GM23248 (cell line): ENCODE results near the gene APP. TPM values are rescaled to one million over a fixed set of nuclear protein-coding genes. Genes with fewer than 3 reads are reported as not detected.

ENCODE experiments used
- DNase-seq: peaks from one replicate; pipeline ENCODE4 v3.0.0-alpha.2; 2015
- H2AFZ ChIP-seq: fragments of 200-600 bp; sonication (generic); 2 replicates; pipeline ENCODE4 v1.6.1; 2016; ENCODE audit warnings: antibody characterized with exemption
- H3F3A ChIP-seq: fragments of 200-600 bp; sonication (generic); 2 replicates; pipeline ENCODE4 v1.6.1; 2016; ENCODE audit warnings: mild to moderate bottlenecking, antibody characterized with exemption, mixed run types; ENCODE audit not compliant: insufficient read depth
- H3K27ac ChIP-seq: fragments of 200-600 bp; sonication (generic); 2 replicates; pipeline ENCODE4 v1.5.1; 2016; ENCODE audit warnings: mild to moderate bottlenecking
- H3K27me3 ChIP-seq: fragments of 200-600 bp; sonication (generic); replicated peaks from 2 replicates; pipeline ENCODE4 v1.6.1; 2016; ENCODE audit warnings: mild to moderate bottlenecking; ENCODE audit not compliant: insufficient read depth
- H3K36me3 ChIP-seq: fragments of 200-600 bp; sonication (generic); 2 replicates; pipeline ENCODE4 v1.6.1; 2016; ENCODE audit warnings: low read depth, mild to moderate bottlenecking
- H3K4me1 ChIP-seq: fragments of 200-600 bp; sonication (generic); 2 replicates; pipeline ENCODE4 v1.6.1; 2016; ENCODE audit warnings: mild to moderate bottlenecking; ENCODE audit not compliant: insufficient read depth
- H3K4me2 ChIP-seq: fragments of 200-600 bp; sonication (generic); one replicate; pipeline ENCODE4 v1.6.1; 2016; ENCODE audit warnings: mild to moderate bottlenecking; ENCODE audit not compliant: unreplicated experiment
- H3K4me3 ChIP-seq: fragments of 200-600 bp; sonication (generic); 2 replicates; pipeline ENCODE4 v1.5.1; 2016; ENCODE audit warnings: mild to moderate bottlenecking
- H3K79me2 ChIP-seq: fragments of 200-600 bp; sonication (generic); 2 replicates; pipeline ENCODE4 v1.6.1; 2016; ENCODE audit warnings: mild to moderate bottlenecking; ENCODE audit not compliant: insufficient read depth
- H3K9ac ChIP-seq: fragments of 200-600 bp; sonication (generic); 2 replicates; pipeline ENCODE4 v1.6.1; 2016; ENCODE audit warnings: mild to moderate bottlenecking
- H3K9me2 ChIP-seq: fragments of 200-600 bp; sonication (generic); 2 replicates; pipeline ENCODE4 v1.6.1; 2016; ENCODE audit warnings: mixed run types, mild to moderate bottlenecking, moderate library complexity; ENCODE audit not compliant: insufficient read depth
- H3K9me3 ChIP-seq: fragments of 200-600 bp; sonication (generic); one replicate; pipeline ENCODE4 v1.6.1; 2017; ENCODE audit warnings: low read depth
- H4K20me1 ChIP-seq: fragments of 200-600 bp; sonication (generic); 2 replicates; pipeline ENCODE4 v1.6.0; 2016; ENCODE audit not compliant: insufficient read depth
- EZH2 ChIP-seq: fragments of 200-600 bp; sonication (generic); IDR thresholded peaks from 2 replicates; pipeline ENCODE4 v1.6.1; 2018; ENCODE audit warnings: antibody characterized with exemption, mild to moderate bottlenecking; ENCODE audit not compliant: insufficient read depth, poor library complexity, severe bottlenecking
- EZH2phosphoT487 ChIP-seq: fragments of 200-600 bp; sonication (generic); IDR thresholded peaks from 2 replicates; pipeline ENCODE4 v1.6.1; 2018; ENCODE audit warnings: antibody characterized with exemption, moderate library complexity, mild to moderate bottlenecking, low read depth; ENCODE audit not compliant: insufficient read depth
- WGBS, 2 experiments: methylation state at CpG; one replicate each; pipeline ENCODE4 v1.1.6; 2015 to 2017; ENCODE audit warnings: low lambda C conversion rate in 2 of 2, low coverage in 1 of 2; ENCODE audit errors: missing lambda C conversion rate in 2 of 2; 5-methylcytosine and 5-hydroxymethylcytosine counted together
- in situ Hi-C: fragments of 300-500 bp; cut with MboI; formaldehyde crosslinking; loops from 2 replicates; pipeline ENCODE4 v1.15.0; 2020
- polyA plus RNA-seq: library from polyadenylated mRNA; unstranded; fragments of >200 nt; fragmentation: Nextera tagmentation; extraction: Ambion mirVana; gene quantifications from 2 replicates; pipeline ENCODE4 v1.2.1, GENCODE V29; 2016
- total RNA-seq: library from RNA; depleted of rRNA; stranded (reverse); fragments of >200 nt; shearing (Covaris generic); gene quantifications from 2 replicates; pipeline ENCODE4 v1.2.3, GENCODE V29; 2014

APP gene
- total and polyA plus RNA-seq, 2 experiments from 2014 or later: 35.0 to 292 TPM

DNA sequence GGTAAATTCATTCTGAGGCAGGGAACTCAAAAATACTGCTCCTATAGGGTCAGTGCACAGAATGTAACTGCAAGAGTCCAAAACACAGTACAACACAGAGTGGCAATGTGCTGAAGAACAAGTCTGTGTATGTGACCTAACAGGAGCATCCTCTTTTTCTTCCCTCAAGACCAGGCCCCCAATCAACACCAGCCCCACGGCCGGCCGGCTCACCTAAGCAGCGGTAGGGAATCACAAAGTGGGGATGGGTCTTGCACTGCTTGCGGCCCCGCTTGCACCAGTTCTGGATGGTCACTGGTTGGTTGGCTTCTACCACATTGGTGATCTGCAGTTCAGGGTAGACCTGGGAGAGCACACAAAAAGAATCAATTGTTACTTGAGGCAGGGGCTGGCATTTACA is 80.8 kb downstream of the APP start:
- no peaks in the 10 kb centered on the region for H4K20me1 ChIP-seq
- WGBS, 2 experiments: 94 to 99% methylated on average over 6 of the region's 6 CpGs
- H3K27ac ChIP-seq: no peak overlapping the region
- DNase-seq: no peak
- H3K4me3 ChIP-seq: no peak overlapping the region
- TF ChIP-seq EZH2 (no peak), EZH2phosphoT487 (no peak)
- H3K4me1 ChIP-seq: peaks cover 7% of the 10 kb centered on the region
- in situ Hi-C loops: no loop called here
- H3K27me3 ChIP-seq: no peaks in the 10 kb centered on the region
- H3F3A ChIP-seq: 0 out of 2 replicates have a peak, but pooled peaks cover 9% of the 10 kb centered on the region
- H3K9ac ChIP-seq: no peak overlapping the region
- H2AFZ ChIP-seq: no peak overlapping the region
- no peaks in the 10 kb centered on the region for H3K36me3 ChIP-seq
- no peak overlapping the region for H3K4me2 ChIP-seq
- H3K9me2 ChIP-seq: no peaks in the 10 kb centered on the region
- H3K79me2 ChIP-seq: peaks cover 88% of the 10 kb centered on the region
- H3K9me3 ChIP-seq: no peaks in the 10 kb centered on the region

DNA sequence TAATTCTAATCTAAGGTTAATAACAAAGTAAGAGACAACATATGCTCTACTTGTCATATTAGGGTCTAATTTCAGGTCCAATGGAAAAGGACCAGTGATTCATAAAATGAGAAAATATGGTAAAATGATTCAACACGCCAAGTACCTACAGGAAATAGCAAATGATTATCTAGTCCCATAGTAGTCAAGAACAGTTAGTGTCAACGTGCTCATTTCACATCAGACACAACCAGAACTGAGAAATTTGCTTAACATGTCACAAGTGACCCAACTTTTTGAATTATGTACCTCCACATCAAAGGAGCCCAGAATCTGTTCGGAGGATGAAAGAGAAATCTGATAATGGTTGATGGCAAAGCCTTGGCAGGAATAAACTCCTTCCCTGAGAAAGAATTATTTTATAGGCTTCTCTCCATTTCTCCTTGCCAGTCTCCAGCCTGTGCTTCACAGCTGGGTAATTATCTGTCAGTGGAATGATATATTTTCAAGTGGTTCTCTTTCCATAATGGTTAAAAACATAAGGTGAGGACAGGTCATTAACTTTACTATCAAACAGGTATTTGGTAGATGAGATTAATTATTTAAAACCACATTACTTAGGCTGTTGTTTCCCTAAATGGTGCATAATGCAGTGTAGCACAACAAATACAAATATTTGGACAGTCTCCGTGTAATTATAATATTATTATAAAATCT is 83.2 kb downstream of the APP start:
- Histone ChIP-seq H3K4me3 (no peak overlapping the region), H3K27ac (no peak overlapping the region), H4K20me1 (no peaks in the 10 kb centered on the region), H2AFZ (no peak overlapping the region), H3K9me3 (no peaks in the 10 kb centered on the region), H3K4me1 (no peaks in the 10 kb centered on the region), H3K9me2 (no peaks in the 10 kb centered on the region), H3K79me2 (peaks cover 94% of the 10 kb centered on the region), H3K36me3 (no peaks in the 10 kb centered on the region), H3K4me2 (no peak overlapping the region), H3F3A (no peaks in the 10 kb centered on the region), H3K27me3 (no peaks in the 10 kb centered on the region), H3K9ac (no peak overlapping the region)
- WGBS, 2 experiments: 67 to 75% methylated on average over 4 of the region's 4 CpGs
- TF ChIP-seq EZH2phosphoT487: no peak
- TF ChIP-seq EZH2: no peak
- DNase-seq: no peak
- in situ Hi-C loops: no loop called here

DNA sequence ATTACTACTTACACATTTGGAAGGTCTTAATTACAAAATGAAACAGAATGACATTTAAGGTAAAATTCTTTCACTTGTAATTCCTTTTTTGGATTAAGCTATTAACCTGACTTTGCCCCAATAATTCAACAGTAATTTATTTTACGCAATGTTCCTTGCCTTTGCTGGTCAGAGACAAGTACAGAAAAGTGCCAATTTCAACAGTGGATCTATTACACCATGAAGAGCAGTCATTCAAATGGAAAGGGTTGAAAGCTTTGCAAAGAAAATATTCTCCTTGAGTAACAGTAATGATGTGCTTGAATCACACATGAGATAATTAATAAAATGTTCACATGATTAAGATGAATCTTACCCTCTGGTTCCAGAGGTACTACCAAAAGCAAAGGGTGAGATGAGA is 84.7 kb downstream of the APP start:
- Histone ChIP-seq H3K4me1 (no peaks in the 10 kb centered on the region), H3K36me3 (no peaks in the 10 kb centered on the region), H3F3A (no peaks in the 10 kb centered on the region), H3K4me3 (no peak overlapping the region), H4K20me1 (no peaks in the 10 kb centered on the region), H3K79me2 (peaks cover 88% of the 10 kb centered on the region), H3K9me3 (no peaks in the 10 kb centered on the region), H3K4me2 (no peak overlapping the region), H3K27me3 (no peaks in the 10 kb centered on the region), H3K27ac (no peak overlapping the region), H2AFZ (no peak overlapping the region), H3K9ac (no peak overlapping the region), H3K9me2 (no peaks in the 10 kb centered on the region)
- TF ChIP-seq EZH2phosphoT487: no peak
- WGBS, 2 experiments: 93 to 100% methylated on average over 1 of the region's 1 CpG
- in situ Hi-C loops: no loop called here
- DNase-seq: no peak

DNA sequence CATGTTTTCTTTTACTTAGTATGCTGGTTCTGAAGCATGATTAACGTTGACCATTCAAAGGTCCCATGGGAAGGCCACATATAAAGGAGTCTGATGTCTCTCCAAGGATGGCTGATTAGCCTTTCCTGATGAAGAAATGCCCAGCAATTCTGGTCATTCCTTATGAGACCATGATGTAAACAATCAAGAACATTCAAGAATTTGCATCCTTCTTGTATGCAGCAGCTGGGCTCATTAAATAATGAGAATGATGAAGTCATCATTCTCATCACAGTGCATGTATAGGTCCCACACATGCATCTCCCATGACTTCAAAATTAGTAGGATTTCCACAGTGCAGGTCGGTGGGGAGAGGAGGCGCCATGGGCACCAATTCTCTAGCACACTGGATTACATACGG is 85.4 kb downstream of the APP start:
- H3K27ac ChIP-seq: no peak overlapping the region
- peaks cover 88% of the 10 kb centered on the region for H3K79me2 ChIP-seq
- H4K20me1 ChIP-seq: no peaks in the 10 kb centered on the region
- no peak overlapping the region for H2AFZ ChIP-seq
- H3K4me3 ChIP-seq: no peak overlapping the region
- no peak for DNase-seq
- H3K4me1 ChIP-seq: no peaks in the 10 kb centered on the region
- no peaks in the 10 kb centered on the region for H3K9me3 ChIP-seq
- no peaks in the 10 kb centered on the region for H3K9me2 ChIP-seq
- 97 to 99% methylated on average over 4 of the region's 4 CpGs for WGBS, 2 experiments
- H3K36me3 ChIP-seq: no peaks in the 10 kb centered on the region
- H3F3A ChIP-seq: no peaks in the 10 kb centered on the region; the same call in 1 of the 2 replicates
- TF ChIP-seq EZH2phosphoT487 (no peak), EZH2 (no peak)
- H3K9ac ChIP-seq: no peak overlapping the region
- H3K27me3 ChIP-seq: no peaks in the 10 kb centered on the region
- in situ Hi-C loops: no loop called here
- H3K4me2 ChIP-seq: no peak overlapping the region
